ENCODE results near the gene KAT6B.

Gene KAT6B

DNA sequence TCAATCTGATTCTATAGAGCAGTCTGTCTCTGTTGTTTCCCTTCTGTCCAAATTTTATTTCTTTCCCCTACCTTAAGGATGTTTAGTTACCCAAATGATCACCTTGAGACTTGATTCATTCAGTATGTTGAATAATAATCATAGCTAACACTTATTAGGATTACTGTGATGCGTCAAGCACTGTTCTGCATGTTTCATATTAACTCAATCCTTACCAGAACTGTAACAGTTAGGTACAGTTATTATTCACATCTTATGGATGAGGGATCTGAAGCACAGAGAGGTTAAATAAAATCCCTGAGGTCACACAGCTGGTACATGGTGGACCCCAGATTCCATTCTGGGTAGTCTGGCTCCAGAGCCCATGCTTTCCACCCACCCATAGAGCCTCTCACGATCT, 187.1 kb downstream of the KAT6B start:
- Mint-ChIP-seq H3K27ac (no peak overlapping the region), H3K27me3 (ENCODE audit: low read depth, poor library complexity) (peaks cover 3% of the 10 kb centered on the region), H3K4me3 (no peak overlapping the region), H3K9me3 (no peaks in the 10 kb centered on the region), H3K36me3 (ENCODE audit: low read depth) (peaks cover 49% of the 10 kb centered on the region), H3K4me1 (peaks cover 28% of the 10 kb centered on the region)
- no peak for DNase-seq
- TF ChIP-seq CTCF (IDR thresholded peaks at IDR 0.05): no peak

GRCh38 chr10:75014516-75015230, 188.3 kb downstream of the KAT6B start:
- no peak for DNase-seq
- no peaks in the 10 kb centered on the region for H3K9me3 Mint-ChIP-seq
- H3K27ac Mint-ChIP-seq: no peak overlapping the region
- H3K4me3 Mint-ChIP-seq: no peak overlapping the region
- peaks cover 49% of the 10 kb centered on the region for H3K36me3 Mint-ChIP-seq (ENCODE audit: low read depth)
- H3K27me3 Mint-ChIP-seq (ENCODE audit: low read depth, poor library complexity): peaks cover 3% of the 10 kb centered on the region
- peaks cover 39% of the 10 kb centered on the region for H3K4me1 Mint-ChIP-seq
- no peak for TF ChIP-seq CTCF (IDR thresholded peaks at IDR 0.05)

GRCh38 chr10:75015442-75015841, 189.0 kb downstream of the KAT6B start:
- Mint-ChIP-seq H3K4me3 (no peak overlapping the region), H3K27me3 (ENCODE audit: low read depth, poor library complexity) (peaks cover 3% of the 10 kb centered on the region), H3K36me3 (ENCODE audit: low read depth) (peaks cover 54% of the 10 kb centered on the region), H3K9me3 (no peaks in the 10 kb centered on the region), H3K27ac (no peak overlapping the region), H3K4me1 (peaks cover 47% of the 10 kb centered on the region)
- no peak for TF ChIP-seq CTCF (IDR thresholded peaks at IDR 0.05)
- no peak for DNase-seq

- TF ChIP-seq CTCF (IDR thresholded peaks at IDR 0.05): no peak
- H3K4me3 Mint-ChIP-seq: no peak overlapping the region
- H3K4me1 Mint-ChIP-seq: peaks cover 56% of the 10 kb centered on the region
- DNase-seq: no peak
- H3K36me3 Mint-ChIP-seq (ENCODE audit: low read depth): peaks cover 58% of the 10 kb centered on the region
- no peaks in the 10 kb centered on the region for H3K9me3 Mint-ChIP-seq
- H3K27me3 Mint-ChIP-seq (ENCODE audit: low read depth, poor library complexity): peaks cover 3% of the 10 kb centered on the region
- no peak overlapping the region for H3K27ac Mint-ChIP-seq
Measured at GRCh38 chr10:75016325-75016724, 189.9 kb downstream of the KAT6B start.

GRCh38 chr10:75018251-75018650, 191.9 kb downstream of the KAT6B start:
- Mint-ChIP-seq H3K27ac (no peak overlapping the region), H3K4me1 (peaks cover 67% of the 10 kb centered on the region), H3K9me3 (no peaks in the 10 kb centered on the region), H3K4me3 (no peak overlapping the region), H3K27me3 (ENCODE audit: low read depth, poor library complexity) (peaks cover 3% of the 10 kb centered on the region), H3K36me3 (ENCODE audit: low read depth) (peaks cover 53% of the 10 kb centered on the region)
- no peak for DNase-seq
- TF ChIP-seq CTCF (IDR thresholded peaks at IDR 0.05): no peak

DNA sequence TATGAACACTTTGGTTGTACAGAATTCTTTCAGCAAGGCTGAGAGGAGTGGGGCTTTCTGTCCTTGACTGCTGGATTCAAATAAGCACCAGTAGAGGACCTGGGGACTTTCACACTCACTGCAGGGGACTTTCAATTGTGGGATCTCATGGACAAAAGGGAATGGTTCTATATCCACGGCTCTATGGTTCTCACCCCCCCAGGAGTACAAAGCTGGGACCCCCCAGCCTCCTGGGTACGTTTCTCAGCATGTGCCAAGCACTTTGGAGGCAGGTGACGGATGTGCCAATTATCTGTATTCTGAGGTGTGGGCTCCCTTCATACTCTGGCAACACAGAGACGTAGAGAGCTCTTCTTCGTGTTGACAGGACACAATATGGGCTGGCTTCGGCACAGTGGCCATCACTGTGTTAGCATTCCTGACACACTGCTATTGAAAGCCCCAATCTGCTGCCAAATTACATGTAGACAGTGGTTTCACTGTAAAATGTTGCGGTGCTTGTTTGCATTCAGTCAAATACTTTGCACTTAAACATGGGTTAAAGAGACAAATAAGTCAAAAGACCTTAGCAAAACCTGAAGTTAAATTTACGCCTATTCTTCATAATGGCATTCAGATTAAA, 192.4 kb downstream of the KAT6B start:
- Mint-ChIP-seq H3K9me3 (no peaks in the 10 kb centered on the region), H3K27me3 (ENCODE audit: low read depth, poor library complexity) (peaks cover 3% of the 10 kb centered on the region), H3K27ac (no peak overlapping the region), H3K4me3 (no peak overlapping the region), H3K4me1 (peaks cover 67% of the 10 kb centered on the region), H3K36me3 (ENCODE audit: low read depth) (peaks cover 52% of the 10 kb centered on the region)
- no peak for DNase-seq
- no peak for TF ChIP-seq CTCF (IDR thresholded peaks at IDR 0.05)
